Liver (tissue), 9 donors: ENCODE measurements around the gene LRRK1. TPM values are rescaled to one million over a fixed set of nuclear protein-coding genes. Genes with fewer than 3 reads are reported as not detected.

Experiments used
- DNase-seq: peaks from one replicate; pipeline ENCODE4 v3.0.0-alpha.2; 2017; ENCODE audit warnings: low spot score
- H3K27ac ChIP-seq, 2 donors: one replicate each; pipeline ENCODE4 v1.7.0; 2013; ENCODE audit warnings: inconsistent platforms in 2 of 2, low read length in 2 of 2, control low read depth in 1 of 2, low read depth in 1 of 2, mild to moderate bottlenecking in 1 of 2
- H3K27me3 ChIP-seq, 4 donors: one replicate each; pipeline versions ENCODE4 v1.6.1 to v1.7.0; 2013; ENCODE audit warnings: low read length in 3 of 4, inconsistent platforms in 1 of 4, mild to moderate bottlenecking in 1 of 4, moderate library complexity in 1 of 4; ENCODE audit not compliant: control insufficient read depth in 4 of 4, insufficient read depth in 4 of 4
- H3K36me3 ChIP-seq, 4 donors: one replicate each; pipeline versions ENCODE4 v1.6.1 to v1.7.0; 2013; ENCODE audit warnings: low read length in 3 of 4, mild to moderate bottlenecking in 3 of 4, low read depth in 1 of 4, moderate library complexity in 1 of 4; ENCODE audit not compliant: control insufficient read depth in 4 of 4, insufficient read depth in 3 of 4
- H3K4me1 ChIP-seq, 4 donors: one replicate each; pipeline versions ENCODE4 v1.6.1 to v1.7.0; 2013; ENCODE audit warnings: low read length in 3 of 4, mild to moderate bottlenecking in 3 of 4, moderate library complexity in 1 of 4; ENCODE audit not compliant: control insufficient read depth in 4 of 4, insufficient read depth in 4 of 4
- H3K4me3 ChIP-seq, 3 donors: one replicate each; pipeline versions ENCODE4 v1.6.1 to v1.7.0; 2013; ENCODE audit warnings: low read length in 3 of 3, control low read depth in 1 of 3, low read depth in 1 of 3, mild to moderate bottlenecking in 1 of 3
- H3K9ac ChIP-seq, 2 donors: one replicate each; pipeline ENCODE4 v1.7.0; 2013; ENCODE audit warnings: low read length in 2 of 2, mild to moderate bottlenecking in 2 of 2, moderate library complexity in 2 of 2, control low read depth in 1 of 2, low read depth in 1 of 2
- H3K9me3 ChIP-seq, 4 donors: one replicate each; pipeline versions ENCODE4 v1.6.1 to v1.7.0; 2013; ENCODE audit warnings: low read length in 3 of 4; ENCODE audit not compliant: control insufficient read depth in 4 of 4
- ATF3 ChIP-seq: IDR thresholded peaks from 2 replicates; pipeline ENCODE4 v1.6.1; 2016; ENCODE audit warnings: antibody characterized with exemption
- CTCF ChIP-seq: fragments of 150-350 bp; IDR thresholded peaks from 2 replicates; pipeline ENCODE4 v1.5.1; 2017; ENCODE audit warnings: improper control_type of control experiment, low read depth, low read length; ENCODE audit not compliant: missing input control
- EGR1 ChIP-seq, 2 donors: IDR thresholded peaks; 2 replicates each; pipeline ENCODE4 v1.6.1; 2016 to 2018; ENCODE audit warnings: antibody characterized with exemption in 2 of 2, low read depth in 2 of 2
- FOXA1 ChIP-seq: IDR thresholded peaks from 2 replicates; pipeline ENCODE4 v1.6.1; 2016; ENCODE audit warnings: antibody characterized with exemption
- FOXA2 ChIP-seq: IDR thresholded peaks from 2 replicates; pipeline ENCODE4 v1.6.1; 2016; ENCODE audit warnings: antibody characterized with exemption
- GABPA ChIP-seq, 2 donors: IDR thresholded peaks in 1 of 2; conservative IDR thresholded peaks in 1 of 2; 2 replicates each; pipeline ENCODE4 v1.6.1; 2016; ENCODE audit warnings: antibody characterized with exemption in 2 of 2, mild to moderate bottlenecking in 1 of 2, moderate library complexity in 1 of 2
- HNF4A ChIP-seq, 2 donors: conservative IDR thresholded peaks; 2 replicates each; pipeline ENCODE4 v1.6.1; 2016; ENCODE audit warnings: antibody characterized with exemption in 2 of 2, mild to moderate bottlenecking in 2 of 2
- HNF4G ChIP-seq: IDR thresholded peaks from 2 replicates; pipeline ENCODE4 v1.6.1; 2016; ENCODE audit warnings: antibody characterized with exemption
- JUND ChIP-seq, 2 donors: IDR thresholded peaks; 2 replicates each; pipeline ENCODE4 v1.6.1; 2016; ENCODE audit warnings: antibody characterized with exemption in 2 of 2
- MAX ChIP-seq: IDR thresholded peaks from 2 replicates; pipeline ENCODE4 v1.6.1; 2016; ENCODE audit warnings: antibody characterized with exemption
- NR2F2 ChIP-seq: IDR thresholded peaks from 2 replicates; pipeline ENCODE4 v1.6.1; 2016; ENCODE audit warnings: antibody characterized with exemption
- RAD21 ChIP-seq, 2 donors: IDR thresholded peaks; 2 replicates each; pipeline ENCODE4 v1.6.1; 2016; ENCODE audit warnings: antibody characterized with exemption in 2 of 2, mild to moderate bottlenecking in 2 of 2
- REST ChIP-seq: IDR thresholded peaks from 2 replicates; pipeline ENCODE4 v1.6.1; 2016; ENCODE audit warnings: antibody characterized with exemption, mild to moderate bottlenecking
- RXRA ChIP-seq, 2 donors: IDR thresholded peaks; 2 replicates each; pipeline ENCODE4 v1.6.1; 2017 to 2018; ENCODE audit warnings: antibody characterized with exemption in 2 of 2, mild to moderate bottlenecking in 1 of 2
- SP1 ChIP-seq: IDR thresholded peaks from 2 replicates; pipeline ENCODE4 v1.6.1; 2018; ENCODE audit warnings: antibody characterized with exemption, mild to moderate bottlenecking
- TAF1 ChIP-seq: conservative IDR thresholded peaks from 2 replicates; pipeline ENCODE4 v1.6.1; 2016; ENCODE audit warnings: antibody characterized with exemption, mild to moderate bottlenecking
- YY1 ChIP-seq: IDR thresholded peaks from 2 replicates; pipeline ENCODE4 v1.6.1; 2016; ENCODE audit warnings: antibody characterized with exemption, mild to moderate bottlenecking
- ZBTB33 ChIP-seq: IDR thresholded peaks from 2 replicates; pipeline ENCODE4 v1.6.1; 2016; ENCODE audit warnings: antibody characterized with exemption
- WGBS: extraction: QIAGEN DNeasy Blood & Tissue Kit; methylation state at CpG from one replicate; pipeline ENCODE4 v1.1.7; 2013; 5-methylcytosine and 5-hydroxymethylcytosine counted together
- polyA plus RNA-seq, 2 donors: library from polyadenylated mRNA; stranded (reverse) in 1 of 2; unstranded in 1 of 2; fragments of 200-250 nt in 1 of 2; fragments of >200 nt in 1 of 2; fragmentation: Nextera tagmentation in 1 of 2; extraction: Ambion mirVana in 1 of 2; gene quantifications; one replicate each; pipeline versions ENCODE4 v1.2.1 to v1.2.3, GENCODE V29; 2013 to 2015
- total RNA-seq, 2 donors: library from RNA; depleted of rRNA; stranded (reverse); fragments of >200 nt; gene quantifications; one replicate each; pipeline ENCODE4 v1.2.3, GENCODE V29; 2014
- donor health status: healthy.
- donor health status: healthy.
- donor health status: healthy.
- donor health status: healthy.
- donor health status: healthy.

Gene LRRK1
- total and polyA plus RNA-seq, 4 donors = 1.2 to 4.4 (median 2.7) TPM

- peak; percentile 3 for DNase-seq
- H3K4me1 ChIP-seq = peaks cover 0 to under 1% (median 0%) of the 10 kb centered on the region in 4 donors
- H3K27ac ChIP-seq = no peak overlapping the region
- WGBS = 79% methylated on average over 5 of the region's 5 CpGs
- H3K9ac ChIP-seq = no peak overlapping the region
- TF ChIP-seq FOXA1 (no peak), CTCF (no peak), ATF3 (no peak), TAF1 (no peak), ZBTB33 (no peak), HNF4A (conservative IDR thresholded peaks at IDR 0.05) (no peak), REST (no peak), NR2F2 (no peak), SP1 (no peak), YY1 (no peak), MAX (no peak), HNF4G (no peak), RAD21 (IDR thresholded peaks at IDR 0.05) (no peak), EGR1 (IDR thresholded peaks at IDR 0.05; ENCODE audit: low read depth in 2 of 2) (no peak), JUND (IDR thresholded peaks at IDR 0.05) (no peak), GABPA (IDR thresholded peaks at IDR 0.05 in 1 of 2, conservative IDR thresholded peaks at IDR 0.05 in 1 of 2) (no peak), RXRA (IDR thresholded peaks at IDR 0.05) (no peak), FOXA2 (no peak)
- H3K36me3 ChIP-seq = no peaks in the 10 kb centered on the region
- H3K4me3 ChIP-seq = no peak overlapping the region
- H3K27me3 ChIP-seq = peaks cover 0 to 4% (median 0%) of the 10 kb centered on the region in 4 donors
- H3K9me3 ChIP-seq = no peaks in the 10 kb centered on the region
These were observed 82.6 kb downstream of the LRRK1 start for GRCh38 chr15:101001796-101002195.
